T-helper 17 cell (primary cell): ENCODE results near the gene EDARADD. TPM values are rescaled to one million over a fixed set of nuclear protein-coding genes. Genes with fewer than 3 reads are reported as not detected.
"Not testable (repeated sequence)": the region's sequence is repeated elsewhere in the genome, so short reads cannot be mapped to it uniquely, and the experiment has no call there.

Source experiments
- ATAC-seq: fragments of 150-1000 bp; cut with Tn5 transposase; 2 replicates; pipeline ENCODE4 v1.10.0; 2021; ENCODE audit warnings: mild to moderate bottlenecking, moderate library complexity
- DNase-seq, 3 donors: peaks; one replicate each; pipeline versions ENCODE4 v3.0.0 to v3.0.0-alpha.2; 2020 to 2021
- H3K9me3 ChIP-seq: one replicate; pipeline ENCODE4 v1.7.0; 2013; ENCODE audit warnings: low read length, mild to moderate bottlenecking; ENCODE audit not compliant: control insufficient read depth, poor library complexity, severe bottlenecking
- H3K27ac Mint-ChIP-seq: one replicate; pipeline ENCODE4 v1.8.0; 2022; ENCODE audit warnings: mild to moderate bottlenecking, moderate library complexity, mixed read lengths
- H3K27me3 Mint-ChIP-seq: one replicate; pipeline ENCODE4 v1.8.0; 2022; ENCODE audit warnings: mixed read lengths
- H3K36me3 Mint-ChIP-seq: one replicate; pipeline ENCODE4 v1.8.0; 2022; ENCODE audit warnings: low read depth, mixed read lengths
- H3K4me1 Mint-ChIP-seq: one replicate; pipeline ENCODE4 v1.8.0; 2022; ENCODE audit warnings: mild to moderate bottlenecking, mixed read lengths
- H3K4me3 Mint-ChIP-seq: one replicate; pipeline ENCODE4 v1.8.0; 2022; ENCODE audit warnings: mild to moderate bottlenecking, moderate library complexity, mixed read lengths
- total RNA-seq, 4 donors: library from RNA in 2 of 4; stranded (reverse) in 2 of 4; gene quantifications; one replicate each; pipeline ENCODE4 v1.2.3 and lab custom pipeline; 2022 to 2026

EDARADD gene
- total RNA-seq, 2 donors from 2014 or later = 0.37 to 2.5 TPM

GRCh38 chr1:236366681-236367080, 27.4 kb upstream of the EDARADD start:
- H3K27ac Mint-ChIP-seq, DNase-seq, H3K4me3 Mint-ChIP-seq, H3K27me3 Mint-ChIP-seq, H3K4me1 Mint-ChIP-seq, ATAC-seq, H3K36me3 Mint-ChIP-seq, H3K9me3 ChIP-seq: not testable (repeated sequence)

DNA sequence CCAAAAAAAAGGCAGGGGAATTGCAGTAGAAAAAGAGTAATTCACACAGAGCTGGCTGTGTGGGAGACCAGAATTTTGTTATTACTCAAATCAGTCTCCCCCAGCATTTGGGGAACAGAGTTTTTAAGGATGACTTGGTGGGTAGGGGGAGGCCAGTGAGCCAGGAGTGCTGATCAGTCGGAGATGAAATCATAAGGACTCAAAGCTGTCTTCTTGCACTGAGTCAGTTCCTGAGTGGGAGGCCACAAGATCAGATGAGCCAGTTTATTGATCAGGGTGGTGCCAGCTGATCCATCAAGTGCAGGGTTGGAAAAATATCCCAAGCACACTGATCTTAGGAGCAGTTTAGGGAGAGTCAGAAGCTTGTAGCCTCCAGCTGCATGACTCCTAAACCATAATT, 23.7 kb upstream of the EDARADD start:
- H3K27ac Mint-ChIP-seq = no peak overlapping the region
- H3K9me3 ChIP-seq = no peaks in the 10 kb centered on the region
- H3K36me3 Mint-ChIP-seq = no peaks in the 10 kb centered on the region
- ATAC-seq = no peak
- peaks cover 3% of the 10 kb centered on the region for H3K4me1 Mint-ChIP-seq
- H3K27me3 Mint-ChIP-seq = no peaks in the 10 kb centered on the region
- DNase-seq = no peak
- H3K4me3 Mint-ChIP-seq = no peak overlapping the region

DNA sequence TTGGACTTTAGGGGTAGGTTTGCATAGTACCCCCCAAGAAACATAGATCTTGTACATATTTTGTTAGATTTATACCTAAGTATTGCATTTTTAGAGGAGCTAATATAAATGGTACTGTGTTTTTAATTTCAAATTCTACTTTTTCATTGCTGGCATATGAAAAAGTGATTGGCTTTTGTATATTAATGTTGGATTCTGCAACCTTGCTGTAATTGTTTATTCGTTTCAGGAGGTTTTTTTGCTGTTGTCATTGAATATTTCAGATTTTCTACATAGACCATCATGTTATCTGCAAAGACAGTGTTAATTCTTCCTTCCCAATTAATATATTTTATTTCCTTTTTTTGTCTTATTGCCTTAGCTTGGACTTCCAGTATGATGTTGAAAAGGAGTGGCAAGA, 23.0 kb upstream of the EDARADD start:
- H3K27ac Mint-ChIP-seq = no peak overlapping the region
- peaks cover 3% of the 10 kb centered on the region for H3K4me1 Mint-ChIP-seq
- DNase-seq = no peak

GRCh38 chr1:236377832-236378535, 16.1 kb upstream of the EDARADD start:
- peak overlapping the region; percentile 14 for H3K27ac Mint-ChIP-seq

More for the DNA sequence above, 23.0 kb upstream of the EDARADD start:
- no peaks in the 10 kb centered on the region for H3K9me3 ChIP-seq
- no peaks in the 10 kb centered on the region for H3K27me3 Mint-ChIP-seq
- no peaks in the 10 kb centered on the region for H3K36me3 Mint-ChIP-seq
- H3K4me3 Mint-ChIP-seq = no peak overlapping the region
- ATAC-seq = no peak

DNA sequence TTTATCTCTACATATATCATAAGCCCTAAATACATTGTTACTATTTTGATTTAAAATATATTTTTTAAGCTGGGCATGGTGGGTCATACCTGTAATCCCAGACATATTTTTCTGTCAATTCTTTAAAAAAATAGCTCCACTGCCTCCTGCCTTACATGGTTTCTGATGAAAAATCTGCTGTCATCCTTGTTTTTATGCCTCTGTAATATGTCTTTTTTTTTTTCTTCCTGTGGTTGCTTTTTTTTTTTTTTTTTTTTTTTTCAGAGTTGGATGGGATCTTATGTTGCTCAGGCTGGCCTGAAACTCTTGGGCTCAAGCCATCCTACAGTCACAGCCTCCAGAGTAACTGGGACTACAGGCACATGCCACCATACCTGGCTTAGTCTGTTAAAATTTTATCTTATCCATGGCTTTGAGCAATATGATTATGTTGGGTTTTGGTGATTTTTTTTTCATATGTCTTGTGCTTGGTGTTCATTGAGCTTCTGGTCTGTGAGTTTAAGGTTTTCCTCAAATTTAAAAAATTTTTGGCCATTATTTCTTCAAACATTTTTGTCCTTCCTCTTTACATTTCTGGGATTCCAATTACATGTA, 12.4 kb upstream of the EDARADD start:
- ATAC-seq (no peak), DNase-seq (no peak)
- H3K4me3 Mint-ChIP-seq = no peak overlapping the region
- no peak overlapping the region for H3K27ac Mint-ChIP-seq
- no peaks in the 10 kb centered on the region for H3K9me3 ChIP-seq
- H3K27me3 Mint-ChIP-seq = no peaks in the 10 kb centered on the region
- no peaks in the 10 kb centered on the region for H3K4me1 Mint-ChIP-seq
- H3K36me3 Mint-ChIP-seq = peaks cover 2% of the 10 kb centered on the region

More at GRCh38 chr1:236377832-236378535, 16.1 kb upstream of the EDARADD start:
- H3K36me3 Mint-ChIP-seq = peaks cover 2% of the 10 kb centered on the region
- H3K4me3 Mint-ChIP-seq = no peak overlapping the region
- no peaks in the 10 kb centered on the region for H3K9me3 ChIP-seq
- H3K4me1 Mint-ChIP-seq = peaks cover 3% of the 10 kb centered on the region
- no peaks in the 10 kb centered on the region for H3K27me3 Mint-ChIP-seq
- ATAC-seq = no peak
- DNase-seq = no peak

- ATAC-seq (no peak), DNase-seq (no peak)
- no peaks in the 10 kb centered on the region for H3K9me3 ChIP-seq
- Mint-ChIP-seq H3K27me3 (peaks cover 19% of the 10 kb centered on the region), H3K4me3 (no peak overlapping the region), H3K27ac (peak overlapping the region; percentile 24), H3K36me3 (no peaks in the 10 kb centered on the region), H3K4me1 (no peaks in the 10 kb centered on the region)
Observed at GRCh38 chr1:236388332-236388731, 5.8 kb upstream of the EDARADD start.

DNA sequence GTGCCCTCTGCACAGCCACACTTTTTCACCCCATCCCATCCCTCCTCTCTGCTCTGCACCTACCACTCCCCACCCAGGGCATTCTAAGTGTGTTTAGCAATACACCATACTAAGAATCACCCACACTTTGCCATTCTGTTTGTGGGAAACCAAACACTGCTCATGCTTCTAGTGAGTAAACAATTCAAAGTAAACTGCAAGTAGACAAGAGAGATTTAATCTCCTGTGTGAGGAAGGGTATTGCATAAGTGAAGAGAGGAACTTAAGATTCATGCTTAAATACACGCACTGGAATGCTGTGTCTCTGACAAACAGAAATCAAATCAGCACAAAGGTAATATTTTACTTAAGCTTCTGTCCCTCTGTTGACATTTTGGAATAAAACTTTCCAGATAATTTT, 4.8 kb upstream of the EDARADD start:
- DNase-seq (no peak), ATAC-seq (no peak)
- H3K4me1 Mint-ChIP-seq = peaks cover 3% of the 10 kb centered on the region
- H3K4me3 Mint-ChIP-seq = no peak overlapping the region
- H3K27ac Mint-ChIP-seq = peak overlapping the region; percentile 24
- H3K27me3 Mint-ChIP-seq = peaks cover 19% of the 10 kb centered on the region
- no peaks in the 10 kb centered on the region for H3K36me3 Mint-ChIP-seq
- no peaks in the 10 kb centered on the region for H3K9me3 ChIP-seq

- peaks cover 8% of the 10 kb centered on the region for H3K4me1 Mint-ChIP-seq
- no peak for DNase-seq
- peaks cover 4% of the 10 kb centered on the region for H3K36me3 Mint-ChIP-seq
- no peak overlapping the region for H3K27ac Mint-ChIP-seq
- no peak overlapping the region for H3K4me3 Mint-ChIP-seq
- peaks cover 27% of the 10 kb centered on the region for H3K27me3 Mint-ChIP-seq
- ATAC-seq = no peak
- no peaks in the 10 kb centered on the region for H3K9me3 ChIP-seq
Observed at GRCh38 chr1:236391008-236391407, 3.1 kb upstream of the EDARADD start.

DNA sequence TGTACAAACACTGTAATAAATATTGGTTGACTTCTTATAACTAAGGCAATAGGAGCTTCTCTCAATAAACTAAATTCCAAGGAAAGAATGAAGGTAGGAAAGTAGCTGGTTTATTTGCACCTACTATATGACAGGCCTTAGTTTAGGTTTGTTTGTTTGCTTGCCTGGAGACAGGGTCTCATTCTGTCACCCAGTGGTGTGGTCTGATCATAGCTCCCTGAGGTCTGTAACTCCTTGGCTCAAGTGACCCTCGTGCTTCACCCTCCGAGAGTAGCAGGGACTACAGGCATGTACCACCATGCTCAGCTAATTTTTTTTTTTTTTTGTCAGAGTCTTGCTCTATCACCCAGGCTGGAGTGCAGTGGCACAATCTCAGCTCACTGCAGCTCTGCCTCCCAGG, 1.9 kb upstream of the EDARADD start:
- Mint-ChIP-seq H3K27me3 (peaks cover 32% of the 10 kb centered on the region), H3K4me3 (no peak overlapping the region), H3K4me1 (peaks cover 17% of the 10 kb centered on the region), H3K36me3 (peaks cover 5% of the 10 kb centered on the region), H3K27ac (no peak overlapping the region)
- H3K9me3 ChIP-seq = no peaks in the 10 kb centered on the region
- DNase-seq (no peak), ATAC-seq (no peak)

GRCh38 chr1:236394879-236395229, 768 bp downstream of the EDARADD start:
- Mint-ChIP-seq H3K4me3 (peak overlapping the region; percentile 97), H3K27ac (peak overlapping the region; percentile 93), H3K27me3 (peaks cover 20% of the 10 kb centered on the region), H3K4me1 (peaks cover 27% of the 10 kb centered on the region), H3K36me3 (peaks cover 5% of the 10 kb centered on the region)
- ATAC-seq (peak; percentile 51), DNase-seq (no peak)
- H3K9me3 ChIP-seq = no peaks in the 10 kb centered on the region

- peak; percentile 75 for ATAC-seq
- no peaks in the 10 kb centered on the region for H3K9me3 ChIP-seq
- Mint-ChIP-seq H3K27ac (peak overlapping the region; percentile 94), H3K36me3 (peaks cover 5% of the 10 kb centered on the region), H3K4me3 (peak overlapping the region; percentile 97), H3K4me1 (peaks cover 30% of the 10 kb centered on the region), H3K27me3 (peaks cover 22% of the 10 kb centered on the region)
- peak in 2 of 3 donors; percentile 22 to 23 for DNase-seq
Observed at GRCh38 chr1:236395230-236395946, 1.3 kb downstream of the EDARADD start.

- Mint-ChIP-seq H3K4me3 (peak overlapping the region; percentile 97), H3K27ac (peak overlapping the region; percentile 94), H3K4me1 (peaks cover 30% of the 10 kb centered on the region), H3K27me3 (peaks cover 19% of the 10 kb centered on the region), H3K36me3 (peaks cover 5% of the 10 kb centered on the region)
- no peaks in the 10 kb centered on the region for H3K9me3 ChIP-seq
- peak; percentile 30 for ATAC-seq
- DNase-seq = no peak
Observed at GRCh38 chr1:236395947-236396664, 2.0 kb downstream of the EDARADD start.

- no peaks in the 10 kb centered on the region for H3K9me3 ChIP-seq
- peaks cover 34% of the 10 kb centered on the region for H3K4me1 Mint-ChIP-seq
- peak overlapping the region; percentile 97 for H3K4me3 Mint-ChIP-seq
- H3K27me3 Mint-ChIP-seq = peaks cover 24% of the 10 kb centered on the region
- peak overlapping the region; percentile 94 for H3K27ac Mint-ChIP-seq
- peaks cover 7% of the 10 kb centered on the region for H3K36me3 Mint-ChIP-seq
- ATAC-seq (no peak), DNase-seq (no peak)
Observed at GRCh38 chr1:236396665-236397043, 2.6 kb downstream of the EDARADD start.
